GM10266 (cell line): ENCODE data around the gene INPP5A.
A peak's percentile ranks its signal among the peaks of the same experiment; 100 is the strongest.

Experiments used
- DNase-seq: peaks from one replicate; pipeline ENCODE4 v3.0.0; 2012; ENCODE audit errors: extremely low spot score
- TF ChIP-seq, protein P1 (sequence below): IDR thresholded peaks from 2 replicates; pipeline ENCODE4 v1.5.1; 2012; ENCODE audit warnings: mild to moderate bottlenecking, low read depth; ENCODE audit not compliant: control insufficient read depth, insufficient read depth; ENCODE audit errors: missing control alignments

Gene INPP5A

DNA sequence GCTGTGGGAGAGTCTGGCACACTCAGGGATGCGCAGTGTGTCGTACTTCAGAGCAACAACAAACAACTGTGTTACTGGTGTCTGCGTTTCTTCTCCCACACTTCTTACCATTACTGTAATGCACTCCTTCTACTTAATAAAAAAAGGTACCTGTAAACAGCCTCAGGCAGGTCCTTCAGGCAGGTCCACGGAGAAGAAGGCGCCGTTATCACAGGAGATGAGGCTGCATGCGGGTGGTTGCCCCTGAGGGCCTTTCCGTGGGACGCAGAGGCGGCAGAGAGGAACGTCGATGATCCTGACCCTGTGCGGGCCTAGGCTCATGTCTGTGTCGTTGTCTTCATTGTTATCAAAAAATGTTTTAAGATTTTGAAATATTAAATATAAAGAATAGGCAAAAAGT lies 219.0 kb downstream of the INPP5A start:
- TF ChIP-seq, protein P1, sequence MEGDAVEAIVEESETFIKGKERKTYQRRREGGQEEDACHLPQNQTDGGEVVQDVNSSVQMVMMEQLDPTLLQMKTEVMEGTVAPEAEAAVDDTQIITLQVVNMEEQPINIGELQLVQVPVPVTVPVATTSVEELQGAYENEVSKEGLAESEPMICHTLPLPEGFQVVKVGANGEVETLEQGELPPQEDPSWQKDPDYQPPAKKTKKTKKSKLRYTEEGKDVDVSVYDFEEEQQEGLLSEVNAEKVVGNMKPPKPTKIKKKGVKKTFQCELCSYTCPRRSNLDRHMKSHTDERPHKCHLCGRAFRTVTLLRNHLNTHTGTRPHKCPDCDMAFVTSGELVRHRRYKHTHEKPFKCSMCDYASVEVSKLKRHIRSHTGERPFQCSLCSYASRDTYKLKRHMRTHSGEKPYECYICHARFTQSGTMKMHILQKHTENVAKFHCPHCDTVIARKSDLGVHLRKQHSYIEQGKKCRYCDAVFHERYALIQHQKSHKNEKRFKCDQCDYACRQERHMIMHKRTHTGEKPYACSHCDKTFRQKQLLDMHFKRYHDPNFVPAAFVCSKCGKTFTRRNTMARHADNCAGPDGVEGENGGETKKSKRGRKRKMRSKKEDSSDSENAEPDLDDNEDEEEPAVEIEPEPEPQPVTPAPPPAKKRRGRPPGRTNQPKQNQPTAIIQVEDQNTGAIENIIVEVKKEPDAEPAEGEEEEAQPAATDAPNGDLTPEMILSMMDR = no peak
- DNase-seq = no peak

DNA sequence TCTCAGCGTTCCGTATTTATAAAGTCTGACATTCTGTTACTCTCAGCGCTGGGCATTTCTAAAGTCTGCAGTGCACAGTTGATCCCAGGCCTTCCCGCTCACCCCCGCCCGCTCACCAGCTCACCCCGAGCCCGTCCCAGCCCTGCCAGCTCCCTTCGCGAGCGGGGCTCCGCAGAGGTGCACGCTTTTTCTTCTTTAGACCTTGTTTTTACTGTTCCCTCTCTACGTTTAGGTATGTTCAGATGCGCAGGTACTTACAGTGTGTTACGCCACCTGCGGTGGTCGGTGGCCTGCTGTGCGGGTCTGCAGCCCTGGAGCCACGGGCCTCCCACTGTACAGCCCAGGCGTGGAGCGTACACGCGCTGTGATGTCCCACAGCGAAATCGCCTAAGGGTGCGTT lies 219.6 kb downstream of the INPP5A start:
- no peak for DNase-seq
- TF ChIP-seq, protein P1 = no peak

DNA sequence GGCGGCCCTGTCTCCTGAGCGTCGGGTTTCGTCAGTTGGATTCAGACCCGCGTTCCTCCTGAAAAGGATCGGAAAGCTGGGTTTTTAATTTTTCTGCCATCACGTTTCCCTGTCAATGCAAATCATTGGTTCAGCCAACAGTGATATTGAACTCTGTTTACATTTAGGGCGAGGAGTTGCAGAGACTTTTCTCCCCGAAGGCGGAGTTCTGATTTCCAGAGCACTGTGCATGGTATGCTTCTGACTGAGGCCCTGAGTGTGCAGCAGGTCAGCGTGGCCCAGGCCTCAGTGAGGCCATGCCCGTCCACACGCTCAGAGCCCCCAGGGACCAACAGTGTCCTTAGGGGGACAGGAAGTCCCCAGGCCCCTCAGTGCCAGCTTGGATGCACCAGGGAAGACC lies 221.3 kb downstream of the INPP5A start:
- DNase-seq = no peak

DNA sequence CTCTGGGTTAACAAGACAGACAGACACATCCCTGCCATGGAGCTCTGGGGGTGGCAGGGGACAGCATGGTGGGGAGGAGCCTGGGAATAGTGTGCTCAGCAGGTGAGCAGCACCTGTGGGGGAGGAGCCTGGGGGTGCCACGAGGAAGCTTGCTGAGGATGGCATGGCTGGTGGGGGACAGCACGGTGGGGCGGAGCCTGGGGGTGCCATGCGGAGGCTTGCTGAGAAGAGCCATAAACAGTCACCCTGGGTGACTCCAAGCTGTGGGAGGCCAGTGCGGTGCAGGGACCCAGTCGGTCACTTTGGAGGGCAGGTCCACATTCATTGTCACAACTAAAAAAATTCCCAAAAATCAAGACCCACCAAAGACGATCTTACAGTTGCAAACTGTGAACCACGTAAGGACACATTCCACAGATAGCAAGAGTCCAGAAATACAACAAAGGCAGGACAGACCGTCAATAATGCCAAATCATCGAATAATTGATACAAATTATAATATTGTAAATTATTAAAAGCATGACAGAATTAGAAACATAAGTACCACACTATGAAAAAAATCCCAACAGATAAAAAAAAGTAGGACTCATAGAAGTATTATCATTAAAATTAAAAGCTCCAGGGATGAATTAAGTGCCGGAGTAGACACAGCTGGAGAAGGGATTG lies 223.9 kb downstream of the INPP5A start:
- TF ChIP-seq, protein P1 = no peak
- DNase-seq = no peak

More for the DNA sequence above, 221.3 kb downstream of the INPP5A start:
- TF ChIP-seq, protein P1 = no peak

DNA sequence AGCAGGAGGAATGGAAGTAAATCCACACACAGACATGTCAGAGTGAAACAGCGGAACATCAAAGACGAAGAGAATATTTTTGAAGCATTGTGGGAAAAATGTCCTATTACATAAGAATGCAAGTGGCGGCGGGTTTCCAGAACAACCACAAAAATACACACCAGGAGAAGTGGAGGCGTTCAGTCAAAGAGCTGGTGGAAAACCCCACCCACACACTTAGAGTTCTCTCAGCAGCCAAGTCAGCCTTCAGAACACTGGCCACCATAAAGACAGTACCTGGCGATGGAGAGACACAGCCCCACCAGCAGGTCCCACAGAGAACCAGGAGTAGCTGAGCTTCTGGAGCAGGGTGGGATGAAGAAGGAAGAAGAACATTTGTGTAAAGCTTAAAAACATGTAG lies 224.7 kb downstream of the INPP5A start:
- TF ChIP-seq, protein P1 = no peak
- DNase-seq = peak; percentile 64

DNA sequence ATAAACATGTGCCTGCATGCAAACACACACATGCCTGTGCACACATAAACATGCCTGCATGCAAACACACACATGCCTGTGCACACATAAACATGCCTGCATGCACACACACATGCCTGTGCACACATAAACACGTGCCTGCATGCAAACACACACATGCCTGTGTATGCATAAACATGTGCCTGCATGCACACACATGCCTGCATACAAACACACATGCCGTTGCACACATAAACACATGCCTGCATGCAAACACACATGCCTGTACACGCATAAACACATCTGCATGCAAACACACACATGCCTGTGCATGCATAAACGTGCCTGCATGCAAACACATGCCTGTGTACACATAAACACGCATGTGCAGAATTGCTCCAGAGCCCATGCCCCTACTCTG lies 226.0 kb downstream of the INPP5A start:
- TF ChIP-seq, protein P1 = no peak
- no peak for DNase-seq

DNA sequence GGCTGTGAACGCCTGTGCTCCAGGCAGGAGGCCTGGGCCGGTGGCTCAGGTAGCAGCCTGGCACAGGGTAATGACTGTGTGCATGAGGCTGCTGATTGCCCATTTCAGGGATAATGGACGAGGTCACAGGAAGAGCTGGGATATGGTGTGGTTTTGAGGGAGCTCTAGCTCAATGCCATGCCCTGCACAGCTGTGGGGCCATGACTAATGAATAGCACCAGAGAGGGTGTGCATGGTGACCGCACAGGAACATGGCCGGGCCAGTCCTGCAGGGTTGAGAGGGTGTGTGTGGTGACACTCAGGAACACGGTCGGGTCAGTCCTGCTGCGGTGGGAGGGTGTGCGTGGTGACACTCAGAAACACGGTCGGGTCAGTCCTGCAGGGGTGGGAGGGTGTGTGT lies 226.5 kb downstream of the INPP5A start:
- DNase-seq = no peak
- TF ChIP-seq, protein P1 = no peak
